EL (cell line): ENCODE measurements around the gene SLC17A9.

ENCODE experiments used
- DNase-seq: peaks from one replicate; pipeline ENCODE4 v3.0.0-alpha.2; 2016

Gene SLC17A9

GRCh38 chr20:62921119-62921687 lies 31.3 kb upstream of the SLC17A9 start:
- DNase-seq: peak; percentile 54

GRCh38 chr20:62922451-62922921 lies 30.0 kb upstream of the SLC17A9 start:
- no peak for DNase-seq

GRCh38 chr20:62923059-62923668 lies 29.3 kb upstream of the SLC17A9 start:
- DNase-seq: peak; percentile 88

GRCh38 chr20:62923669-62924441 lies 28.7 kb upstream of the SLC17A9 start:
- DNase-seq: no peak

GRCh38 chr20:62924442-62925075 lies 27.9 kb upstream of the SLC17A9 start:
- peak; percentile 48 for DNase-seq

- DNase-seq: no peak
Measured at GRCh38 chr20:62925076-62925419, 27.5 kb upstream of the SLC17A9 start.

GRCh38 chr20:62925420-62926228 lies 26.9 kb upstream of the SLC17A9 start:
- DNase-seq: peak; percentile 45

- peak; percentile 82 for DNase-seq
Measured at GRCh38 chr20:62926229-62927127, 26.0 kb upstream of the SLC17A9 start, which contains the start of gene DIDO1. TSS of gene DIDO1 (minus strand) at chr20:62926505.

GRCh38 chr20:62927128-62927705 lies 25.3 kb upstream of the SLC17A9 start:
- no peak for DNase-seq

GRCh38 chr20:62928246-62928939 lies 24.1 kb upstream of the SLC17A9 start:
- peak; percentile 18 for DNase-seq

GRCh38 chr20:62929051-62929538 lies 23.4 kb upstream of the SLC17A9 start:
- peak; percentile 71 for DNase-seq

- DNase-seq: no peak
Measured at GRCh38 chr20:62931464-62931863, 21.0 kb upstream of the SLC17A9 start.

GRCh38 chr20:62933966-62934365 lies 18.5 kb upstream of the SLC17A9 start:
- DNase-seq: no peak

- no peak for DNase-seq
Measured at GRCh38 chr20:62935204-62935967, 17.1 kb upstream of the SLC17A9 start.

- no peak for DNase-seq
Measured at GRCh38 chr20:62935968-62936585, 16.4 kb upstream of the SLC17A9 start.

GRCh38 chr20:62937268-62938104 lies 15.0 kb upstream of the SLC17A9 start:
- peak; percentile 94 for DNase-seq

GRCh38 chr20:62938105-62938888 lies 14.2 kb upstream of the SLC17A9 start, which contains the start of gene GID8:
TSS of gene GID8 (plus strand) at chr20:62938147. CDS start at chr20:62941503, 3,356 bp downstream.
- peak; percentile 48 for DNase-seq
